GM20000 (cell line): ENCODE measurements around the gene CEP128.

Experiments used
- DNase-seq: peaks from one replicate; pipeline ENCODE4 v3.0.0; 2012; ENCODE audit warnings: low spot score
- TF ChIP-seq, protein P1 (sequence below): IDR thresholded peaks from 2 replicates; pipeline ENCODE4 v1.5.1; 2012; ENCODE audit warnings: mild to moderate bottlenecking, control low read depth; ENCODE audit errors: extremely low read depth, missing control alignments

The CEP128 gene

DNA sequence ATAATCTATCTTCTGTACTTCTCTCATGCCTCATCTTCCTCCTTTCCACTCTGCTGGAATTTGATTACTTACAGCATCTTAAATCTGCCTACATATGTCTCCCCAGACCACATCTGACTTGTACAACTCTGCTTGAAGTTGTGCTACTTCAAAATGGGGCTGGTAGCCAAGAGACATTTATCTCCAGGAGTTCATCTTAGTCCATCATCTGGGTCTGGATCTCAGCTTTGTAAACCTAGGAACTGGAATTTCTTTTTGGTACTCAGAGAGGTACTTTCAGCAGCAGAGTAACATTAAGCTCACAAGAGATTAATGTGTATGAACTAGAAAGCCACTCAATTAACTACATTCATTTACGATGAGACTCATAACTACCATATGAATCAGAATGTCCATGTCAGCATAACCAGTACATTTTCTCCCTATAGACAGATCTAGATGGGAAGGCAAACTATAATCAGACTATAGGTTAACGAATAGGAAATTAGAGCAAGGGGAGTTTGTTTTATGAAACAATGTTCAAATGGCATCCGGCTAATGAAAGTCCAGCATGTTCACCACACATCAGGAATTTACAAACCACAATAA, 178.8 kb downstream of the CEP128 start:
- DNase-seq: no peak
- TF ChIP-seq, protein P1, sequence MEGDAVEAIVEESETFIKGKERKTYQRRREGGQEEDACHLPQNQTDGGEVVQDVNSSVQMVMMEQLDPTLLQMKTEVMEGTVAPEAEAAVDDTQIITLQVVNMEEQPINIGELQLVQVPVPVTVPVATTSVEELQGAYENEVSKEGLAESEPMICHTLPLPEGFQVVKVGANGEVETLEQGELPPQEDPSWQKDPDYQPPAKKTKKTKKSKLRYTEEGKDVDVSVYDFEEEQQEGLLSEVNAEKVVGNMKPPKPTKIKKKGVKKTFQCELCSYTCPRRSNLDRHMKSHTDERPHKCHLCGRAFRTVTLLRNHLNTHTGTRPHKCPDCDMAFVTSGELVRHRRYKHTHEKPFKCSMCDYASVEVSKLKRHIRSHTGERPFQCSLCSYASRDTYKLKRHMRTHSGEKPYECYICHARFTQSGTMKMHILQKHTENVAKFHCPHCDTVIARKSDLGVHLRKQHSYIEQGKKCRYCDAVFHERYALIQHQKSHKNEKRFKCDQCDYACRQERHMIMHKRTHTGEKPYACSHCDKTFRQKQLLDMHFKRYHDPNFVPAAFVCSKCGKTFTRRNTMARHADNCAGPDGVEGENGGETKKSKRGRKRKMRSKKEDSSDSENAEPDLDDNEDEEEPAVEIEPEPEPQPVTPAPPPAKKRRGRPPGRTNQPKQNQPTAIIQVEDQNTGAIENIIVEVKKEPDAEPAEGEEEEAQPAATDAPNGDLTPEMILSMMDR: no peak

DNA sequence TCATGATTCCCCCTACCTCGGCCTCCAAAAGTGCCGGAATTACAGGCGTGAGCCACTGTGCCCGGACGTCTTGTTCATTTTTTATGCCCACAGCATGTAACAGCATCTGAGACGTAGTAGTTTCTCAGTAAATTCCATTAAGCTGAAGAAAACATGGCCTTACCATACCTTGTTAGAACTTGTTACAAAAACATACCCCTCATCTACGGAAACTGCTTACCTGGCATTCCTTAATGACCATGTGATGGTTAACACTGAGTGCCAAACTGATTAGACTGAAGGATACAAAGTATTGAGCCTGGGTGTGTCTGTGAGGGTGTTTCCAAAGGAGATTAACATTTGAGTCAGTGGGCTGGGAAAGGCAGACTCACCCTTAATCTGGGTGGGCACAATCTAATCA, 186.8 kb downstream of the CEP128 start:
- TF ChIP-seq, protein P1: no peak
- no peak for DNase-seq

DNA sequence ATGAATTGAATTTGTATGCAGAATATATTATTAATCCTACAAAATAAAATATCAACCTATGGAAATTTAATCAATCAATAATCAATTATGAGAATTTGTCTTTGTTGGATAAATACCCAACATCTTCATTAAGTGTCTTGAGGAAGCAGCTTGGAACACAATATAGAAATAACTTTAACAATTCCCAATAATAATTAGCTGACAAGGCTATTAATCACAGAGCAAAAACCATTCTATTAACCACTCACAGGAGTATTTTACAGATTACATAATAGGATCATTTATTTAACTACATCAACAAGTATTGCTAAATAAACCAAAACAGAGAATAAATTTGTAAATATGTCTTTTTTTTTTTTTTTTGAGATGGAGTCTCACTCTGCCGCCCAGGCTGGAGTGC, 190.3 kb downstream of the CEP128 start:
- TF ChIP-seq, protein P1: no peak
- DNase-seq: no peak

DNA sequence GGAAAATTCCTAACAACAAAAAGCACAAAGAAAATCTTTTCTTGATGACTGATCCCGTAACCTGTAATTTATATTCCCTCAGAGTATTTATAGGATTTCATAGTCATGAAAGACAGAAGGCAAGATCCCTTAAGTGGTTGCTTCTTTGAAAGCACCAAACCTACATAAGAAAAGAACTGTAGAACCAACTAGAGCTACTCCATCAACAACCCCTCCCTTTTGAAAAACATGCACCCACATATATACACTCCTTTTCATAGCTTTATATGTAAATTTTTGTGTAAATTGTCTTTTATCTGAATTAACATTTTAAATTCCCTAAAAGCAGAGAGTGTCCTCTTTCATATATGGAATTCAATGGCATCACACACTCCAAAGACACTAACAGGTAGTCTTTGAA, 215.3 kb downstream of the CEP128 start:
- DNase-seq: no peak
- TF ChIP-seq, protein P1: no peak

DNA sequence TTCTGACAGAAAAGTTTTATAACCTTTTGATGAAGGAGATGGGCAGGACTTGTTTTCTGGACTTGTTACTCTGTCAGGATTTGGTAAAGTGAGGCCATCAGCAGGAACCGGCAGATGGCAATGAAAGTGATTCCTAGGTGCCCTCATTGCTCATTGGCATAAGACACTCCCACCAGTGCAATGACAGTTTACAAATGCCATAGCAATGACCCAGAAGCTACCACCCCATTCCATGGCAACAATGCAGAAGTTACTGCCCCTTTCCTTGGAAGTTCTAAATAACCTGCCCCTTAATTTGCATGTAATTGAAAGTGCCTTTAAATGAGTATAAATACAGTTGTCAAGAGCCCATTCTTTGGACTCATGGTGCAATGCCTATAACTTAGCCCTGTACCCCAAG, 222.6 kb downstream of the CEP128 start:
- DNase-seq: no peak
- TF ChIP-seq, protein P1: no peak

DNA sequence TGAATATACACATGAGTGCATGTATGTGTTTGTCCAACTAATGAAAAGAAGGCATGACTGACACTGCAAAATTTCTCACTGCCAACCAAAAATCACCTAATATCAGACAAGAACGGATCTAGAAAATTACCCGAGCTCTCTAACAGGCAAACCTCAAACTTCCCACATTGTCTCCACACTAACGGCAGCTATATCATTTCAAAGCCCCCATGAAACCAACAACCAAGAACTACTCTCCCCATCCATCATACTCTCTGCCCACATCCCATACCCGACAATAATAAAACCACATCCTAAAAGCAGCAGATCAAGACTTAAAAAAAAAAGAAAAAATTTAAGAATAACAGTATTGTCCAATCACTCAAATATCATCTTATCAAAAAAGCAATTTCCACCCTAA, 227.1 kb downstream of the CEP128 start:
- no peak for DNase-seq
- TF ChIP-seq, protein P1: no peak

DNA sequence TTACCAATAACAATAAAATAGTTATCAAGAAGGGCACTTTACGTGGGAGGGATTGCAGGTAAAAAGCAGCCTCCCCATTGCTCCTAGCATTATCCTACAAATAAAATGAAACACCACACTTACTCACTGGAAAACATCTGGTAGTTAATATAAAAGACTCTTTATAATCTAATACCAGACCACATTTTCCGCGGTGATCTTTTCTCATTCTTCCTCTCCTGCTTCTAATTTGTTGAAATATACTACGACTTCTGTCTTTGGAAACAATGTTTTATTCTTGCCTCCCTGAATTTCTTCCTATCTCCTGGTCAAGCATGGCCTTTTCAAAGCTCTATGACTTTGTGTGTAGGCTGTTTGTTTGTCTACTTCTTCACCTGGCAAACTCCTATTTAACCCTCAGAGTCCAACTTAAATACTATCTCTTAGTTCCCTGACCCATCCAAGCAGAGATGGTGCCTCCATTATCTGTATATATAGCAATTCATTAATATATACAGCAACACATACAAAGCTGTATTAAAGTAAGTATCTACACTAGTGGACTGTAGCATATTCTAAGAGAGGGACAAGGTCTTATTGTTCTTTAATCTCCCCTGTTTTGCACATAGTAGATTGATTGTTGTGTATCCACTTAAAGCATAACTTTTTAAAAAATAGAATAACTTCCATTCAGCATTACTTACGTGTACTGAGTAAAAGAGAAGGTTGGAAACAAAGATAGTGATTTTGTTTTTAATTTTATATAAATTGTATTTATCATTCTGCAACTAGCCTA, 228.3 kb downstream of the CEP128 start:
- DNase-seq: no peak
- TF ChIP-seq, protein P1: no peak
